ENCODE data around the gene SNX11.
A peak's percentile ranks its signal among the peaks of the same experiment; 100 is the strongest.
"Not testable (repeated sequence)": the region's sequence is repeated elsewhere in the genome, so short reads cannot be mapped to it uniquely, and the experiment has no call there.

The SNX11 gene

DNA sequence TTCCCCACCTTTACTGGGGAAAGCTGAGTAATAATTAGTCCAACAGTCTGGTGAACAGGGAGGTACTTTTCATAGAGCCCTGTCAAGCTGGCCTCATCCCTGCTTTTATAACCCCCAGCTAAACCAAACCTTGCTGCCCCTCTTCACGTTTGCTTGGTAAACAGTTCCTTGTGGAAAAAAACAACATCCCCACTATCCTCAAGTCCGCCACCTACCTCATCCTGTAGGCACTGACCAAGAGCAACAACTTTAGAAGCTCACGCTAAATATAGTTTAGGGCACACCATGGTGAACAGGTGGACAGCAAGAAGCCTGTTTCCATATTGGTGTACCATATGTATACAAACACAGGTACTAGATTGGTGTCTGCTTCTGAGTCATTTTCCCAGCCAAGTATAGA, 42.9 kb upstream of the SNX11 start:
- TF ChIP-seq MYC (IDR thresholded peaks at IDR 0.05; ENCODE audit: low read depth, low read length) (no peak), POLR2A (IDR thresholded peaks at IDR 0.05; ENCODE audit: extremely low read depth, insufficient read length) (no peak)
- TF ChIP-seq, protein P1, sequence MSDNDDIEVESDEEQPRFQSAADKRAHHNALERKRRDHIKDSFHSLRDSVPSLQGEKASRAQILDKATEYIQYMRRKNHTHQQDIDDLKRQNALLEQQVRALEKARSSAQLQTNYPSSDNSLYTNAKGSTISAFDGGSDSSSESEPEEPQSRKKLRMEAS (IDR thresholded peaks at IDR 0.05; ENCODE audit: low read depth, low read length), result no peak
- TF ChIP-seq, protein P2, sequence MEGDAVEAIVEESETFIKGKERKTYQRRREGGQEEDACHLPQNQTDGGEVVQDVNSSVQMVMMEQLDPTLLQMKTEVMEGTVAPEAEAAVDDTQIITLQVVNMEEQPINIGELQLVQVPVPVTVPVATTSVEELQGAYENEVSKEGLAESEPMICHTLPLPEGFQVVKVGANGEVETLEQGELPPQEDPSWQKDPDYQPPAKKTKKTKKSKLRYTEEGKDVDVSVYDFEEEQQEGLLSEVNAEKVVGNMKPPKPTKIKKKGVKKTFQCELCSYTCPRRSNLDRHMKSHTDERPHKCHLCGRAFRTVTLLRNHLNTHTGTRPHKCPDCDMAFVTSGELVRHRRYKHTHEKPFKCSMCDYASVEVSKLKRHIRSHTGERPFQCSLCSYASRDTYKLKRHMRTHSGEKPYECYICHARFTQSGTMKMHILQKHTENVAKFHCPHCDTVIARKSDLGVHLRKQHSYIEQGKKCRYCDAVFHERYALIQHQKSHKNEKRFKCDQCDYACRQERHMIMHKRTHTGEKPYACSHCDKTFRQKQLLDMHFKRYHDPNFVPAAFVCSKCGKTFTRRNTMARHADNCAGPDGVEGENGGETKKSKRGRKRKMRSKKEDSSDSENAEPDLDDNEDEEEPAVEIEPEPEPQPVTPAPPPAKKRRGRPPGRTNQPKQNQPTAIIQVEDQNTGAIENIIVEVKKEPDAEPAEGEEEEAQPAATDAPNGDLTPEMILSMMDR (IDR thresholded peaks at IDR 0.05; ENCODE audit: low read depth, low read length), result no peak
- no peak overlapping the region for H3K4me3 ChIP-seq (ENCODE audit: low read depth, low read length)
- no peak for DNase-seq (ENCODE audit: low read depth)

DNA sequence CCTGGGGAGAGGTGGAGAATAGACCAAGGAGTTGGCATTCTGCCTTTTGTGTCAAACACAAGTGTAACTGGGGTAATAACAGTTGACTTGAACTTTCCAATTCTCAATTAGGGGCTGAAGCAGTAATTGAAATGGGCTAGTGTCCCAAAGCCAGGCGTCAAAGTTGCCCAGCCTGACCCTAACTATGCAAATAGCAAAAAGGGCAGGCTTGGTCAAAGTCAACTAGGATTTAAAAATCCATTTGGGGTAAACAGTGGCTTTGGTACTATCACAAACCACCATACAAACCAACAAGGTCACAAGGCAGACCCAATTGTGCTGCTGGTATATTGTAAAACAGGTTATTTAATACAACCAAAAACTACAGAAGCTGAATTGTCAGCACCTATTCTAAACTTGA, 41.4 kb upstream of the SNX11 start:
- TF ChIP-seq, protein P1 (IDR thresholded peaks at IDR 0.05; ENCODE audit: low read depth, low read length), result no peak
- TF ChIP-seq, protein P2 (IDR thresholded peaks at IDR 0.05; ENCODE audit: low read depth, low read length), result no peak
- TF ChIP-seq POLR2A (IDR thresholded peaks at IDR 0.05; ENCODE audit: extremely low read depth, insufficient read length), result no peak
- DNase-seq (ENCODE audit: low read depth), result no peak
- H3K4me3 ChIP-seq (ENCODE audit: low read depth, low read length), result no peak overlapping the region

DNA sequence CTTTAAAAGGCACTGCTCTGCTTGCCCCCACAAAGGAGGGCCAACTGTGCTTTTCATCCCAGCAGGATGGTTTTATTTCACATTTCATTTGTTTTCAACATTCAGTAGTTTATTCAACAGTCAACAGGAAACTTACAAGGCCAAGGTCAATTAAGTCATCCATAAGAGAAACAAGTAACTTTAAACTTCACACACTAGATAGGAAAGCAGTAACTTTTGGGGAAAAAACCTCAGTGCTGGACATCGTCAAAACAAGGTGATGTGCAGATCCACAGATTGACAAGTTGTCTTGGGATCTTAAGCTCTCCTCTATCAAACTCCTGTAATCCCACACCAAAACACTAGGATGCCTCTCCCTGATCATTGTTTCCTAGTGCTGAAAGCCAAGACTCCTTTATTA, 40.9 kb upstream of the SNX11 start:
- H3K4me3 ChIP-seq (ENCODE audit: low read depth, low read length), result no peak overlapping the region
- DNase-seq (ENCODE audit: low read depth), result no peak
- no peak for TF ChIP-seq MYC (IDR thresholded peaks at IDR 0.05; ENCODE audit: low read depth, low read length)
- TF ChIP-seq, protein P1 (IDR thresholded peaks at IDR 0.05; ENCODE audit: low read depth, low read length), result no peak
- TF ChIP-seq POLR2A (IDR thresholded peaks at IDR 0.05; ENCODE audit: extremely low read depth, insufficient read length), result no peak
- TF ChIP-seq, protein P2 (IDR thresholded peaks at IDR 0.05; ENCODE audit: low read depth, low read length), result no peak

DNA sequence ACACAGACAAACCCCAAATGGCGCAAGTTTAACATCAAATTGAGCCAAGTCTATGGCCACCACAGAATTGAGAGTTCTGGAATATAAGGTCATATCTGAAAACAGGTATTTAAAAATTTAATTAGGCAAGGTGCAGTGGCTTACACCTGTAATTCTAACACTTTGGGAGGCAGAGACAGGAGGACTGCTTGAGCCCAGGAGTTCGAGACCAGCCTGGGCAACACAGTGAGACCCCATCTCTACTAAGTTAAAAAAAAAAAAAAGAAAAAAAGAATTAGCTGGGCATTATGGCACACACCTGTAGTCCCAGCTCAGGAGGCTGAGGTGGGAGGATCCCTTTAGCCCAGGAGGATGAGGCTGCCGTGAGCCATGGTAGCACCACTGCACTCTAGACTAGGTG, 40.3 kb upstream of the SNX11 start:
- no peak for TF ChIP-seq POLR2A (IDR thresholded peaks at IDR 0.05; ENCODE audit: extremely low read depth, insufficient read length)
- TF ChIP-seq, protein P2 (IDR thresholded peaks at IDR 0.05; ENCODE audit: low read depth, low read length), result no peak
- no peak for TF ChIP-seq MYC (IDR thresholded peaks at IDR 0.05; ENCODE audit: low read depth, low read length)
- TF ChIP-seq, protein P1 (IDR thresholded peaks at IDR 0.05; ENCODE audit: low read depth, low read length), result no peak
- H3K4me3 ChIP-seq (ENCODE audit: low read depth, low read length), result no peak overlapping the region

DNA sequence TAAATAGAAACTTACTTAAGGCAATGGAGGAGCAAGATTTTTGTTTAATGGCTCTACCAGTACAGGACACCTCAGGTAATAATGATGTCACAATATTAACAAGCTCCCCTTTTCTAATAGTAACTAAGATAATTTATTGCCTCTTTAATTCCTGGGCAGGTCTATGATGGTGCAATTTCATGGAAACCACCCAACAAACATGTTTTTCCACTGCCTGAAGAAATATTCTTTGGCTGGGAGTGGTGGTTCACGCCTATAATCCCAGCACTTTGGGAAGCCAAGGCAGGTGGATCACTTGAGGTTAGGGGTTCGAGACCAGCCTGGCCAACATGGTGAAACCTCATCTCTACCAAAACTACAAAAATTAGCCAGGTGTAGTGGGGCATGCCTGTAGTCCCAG, 39.8 kb upstream of the SNX11 start:
- not testable (repeated sequence) for H3K4me3 ChIP-seq (ENCODE audit: low read depth, low read length); DNase-seq (ENCODE audit: low read depth)

More for the DNA sequence above, 40.3 kb upstream of the SNX11 start:
- DNase-seq (ENCODE audit: low read depth), result no peak

DNA sequence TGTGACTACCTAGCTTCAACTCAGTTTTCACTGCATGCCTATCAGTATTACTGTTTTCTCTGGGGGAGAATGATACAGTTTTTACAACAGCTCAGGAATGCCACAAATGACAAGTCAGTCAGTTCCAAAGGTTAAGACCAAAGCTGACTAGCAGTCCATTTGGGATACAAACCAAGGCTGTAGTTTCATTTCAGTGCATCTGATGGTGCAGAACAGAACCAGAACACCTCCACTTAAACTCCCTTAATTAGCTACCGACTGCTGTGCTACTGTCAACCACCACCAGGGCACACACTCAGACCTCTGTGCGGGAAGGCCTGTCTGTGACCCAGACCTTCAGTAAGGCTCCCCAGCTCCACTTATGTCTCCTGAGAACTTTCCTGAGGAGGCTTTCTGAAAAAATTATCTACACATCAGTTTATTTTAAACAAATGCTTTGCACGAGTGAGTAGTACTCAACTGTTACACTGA, 39.0 kb upstream of the SNX11 start:
- peak; percentile 21 for DNase-seq (ENCODE audit: low read depth)
- no peak overlapping the region for H3K4me3 ChIP-seq (ENCODE audit: low read depth, low read length)
- TF ChIP-seq, protein P2 (IDR thresholded peaks at IDR 0.05; ENCODE audit: low read depth, low read length), result peak; percentile 20
- TF ChIP-seq MYC (IDR thresholded peaks at IDR 0.05; ENCODE audit: low read depth, low read length), result no peak
